NCI-H1105 (cell line): ENCODE results near the gene CD47.

ENCODE experiments used
- DNase-seq: peaks from one replicate; lab custom pipeline; 2025; lab: John Stamatoyannopoulos, UW

The CD47 gene

DNA sequence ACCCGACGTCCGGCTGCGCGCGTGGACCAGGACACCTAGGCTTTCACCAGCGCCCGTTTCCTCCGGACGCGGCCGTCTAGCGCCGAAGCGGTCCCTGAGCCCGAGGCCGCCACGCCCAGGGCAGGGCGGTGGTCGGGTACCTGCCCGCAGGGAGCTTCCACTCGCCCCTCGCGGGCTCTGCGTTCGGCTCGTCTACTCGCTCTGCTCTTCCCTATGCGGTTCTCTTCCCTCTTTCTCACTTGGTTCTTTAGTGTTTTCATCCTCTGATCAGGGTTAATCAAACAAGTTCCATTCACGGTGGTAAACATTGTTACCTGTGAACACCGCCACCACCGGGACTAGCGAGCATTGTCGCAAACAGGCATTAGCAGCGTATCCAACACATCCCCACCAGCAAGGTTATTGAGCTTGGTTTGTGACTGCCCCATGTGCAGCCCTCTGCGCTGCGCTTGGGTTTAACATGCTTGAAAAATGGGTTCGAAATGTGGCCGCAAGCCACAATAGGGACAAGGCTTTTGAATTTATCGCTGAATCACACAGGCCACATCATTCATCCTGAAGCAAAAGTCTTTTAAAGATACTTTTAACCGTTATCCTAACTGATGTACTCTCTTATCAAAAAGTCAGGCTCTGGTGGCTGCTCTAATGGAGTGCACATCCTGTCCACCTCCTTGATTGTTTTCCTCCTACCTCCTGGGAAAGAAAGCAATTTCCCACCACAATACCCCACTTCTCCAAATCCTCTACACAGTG lies 843 bp upstream of the CD47 start:
- DNase-seq, result no peak

DNA sequence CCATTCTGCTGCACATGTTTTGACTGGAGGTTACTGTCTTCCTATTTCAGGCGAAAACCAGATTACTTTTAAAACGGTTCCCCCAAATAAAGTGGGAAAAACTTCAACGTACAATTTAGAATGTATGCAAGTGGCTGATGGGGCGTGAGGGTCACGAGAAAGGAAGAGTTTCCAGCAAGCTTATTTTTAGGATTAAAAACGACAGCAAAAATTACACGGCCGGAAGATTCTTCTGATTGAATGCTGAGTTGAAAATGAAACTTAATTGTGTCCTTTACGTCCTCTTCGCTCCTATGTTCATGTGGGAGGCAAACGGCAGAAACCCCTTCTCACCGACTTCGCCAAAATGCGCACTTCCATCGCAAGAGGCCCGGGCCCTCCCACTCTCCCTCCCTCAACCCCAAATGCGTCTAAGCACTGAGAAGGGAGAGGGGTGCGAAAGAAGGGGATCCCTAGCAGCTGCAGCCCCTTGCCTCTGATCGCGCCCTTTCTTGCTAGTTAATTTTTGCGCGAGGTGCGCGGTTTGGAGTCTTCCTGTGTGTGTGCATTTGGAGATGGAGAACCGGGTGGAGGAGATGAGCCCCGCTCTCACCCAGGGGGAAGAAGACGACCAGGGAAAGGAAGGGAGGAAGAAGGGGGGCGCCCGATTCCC lies 656 bp downstream of the CD47 start:
- peak; percentile 35 for DNase-seq

DNA sequence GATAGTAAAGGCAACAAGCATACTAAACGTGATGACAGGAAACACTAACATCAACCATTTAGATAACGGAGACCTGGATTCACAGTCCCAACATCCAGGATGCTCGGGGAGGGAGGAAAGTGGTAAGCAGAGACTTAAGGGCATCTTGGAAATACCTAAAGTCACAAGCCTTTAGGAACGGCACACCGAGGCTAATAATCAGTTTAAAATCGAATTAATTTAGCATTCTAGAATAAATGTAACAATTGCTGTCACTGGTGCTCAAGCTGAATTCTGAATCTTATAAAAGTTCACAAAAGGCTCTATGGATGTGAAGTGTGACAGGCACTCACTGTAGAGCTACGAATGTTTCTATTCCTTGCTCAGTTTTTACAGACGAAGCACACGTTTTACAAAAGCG lies 1.3 kb downstream of the CD47 start:
- DNase-seq, result no peak

DNA sequence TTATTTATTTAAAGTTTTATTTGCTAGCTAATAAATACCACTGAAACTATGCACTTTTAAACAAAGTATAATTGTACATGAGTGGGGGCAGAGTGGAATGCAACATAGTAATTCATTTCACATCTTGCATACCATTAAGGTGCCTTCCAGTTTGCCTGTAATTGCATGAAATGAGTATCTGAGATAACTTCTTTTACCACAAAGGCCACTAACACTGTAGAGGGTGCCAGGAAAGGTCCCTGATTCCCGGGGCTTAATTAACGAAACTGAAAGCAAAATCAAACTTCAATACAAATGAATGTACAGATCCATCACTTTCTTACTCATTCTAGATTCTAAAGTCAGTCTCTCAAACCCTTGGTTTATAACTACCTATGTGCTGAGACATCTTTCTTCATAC lies 2.1 kb downstream of the CD47 start:
- peak; percentile 21 for DNase-seq

DNA sequence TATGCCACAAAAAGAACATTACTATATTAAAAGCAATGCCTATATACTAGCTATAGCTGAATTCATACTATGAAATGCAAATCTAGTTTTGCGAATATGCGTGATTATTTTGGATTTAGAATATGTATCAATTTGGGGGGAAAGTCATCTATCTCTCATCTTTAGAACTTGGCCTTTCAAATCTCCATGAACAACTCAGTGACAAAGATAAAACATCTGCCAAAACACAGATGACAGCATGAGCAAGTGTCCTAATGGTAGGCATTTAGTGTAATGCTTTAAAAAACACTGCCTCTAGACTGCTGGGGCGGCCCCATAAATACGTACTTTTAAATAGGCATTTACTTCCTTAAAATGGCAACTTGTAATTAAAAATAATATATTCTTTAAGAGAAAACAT lies 2.7 kb downstream of the CD47 start:
- no peak for DNase-seq

DNA sequence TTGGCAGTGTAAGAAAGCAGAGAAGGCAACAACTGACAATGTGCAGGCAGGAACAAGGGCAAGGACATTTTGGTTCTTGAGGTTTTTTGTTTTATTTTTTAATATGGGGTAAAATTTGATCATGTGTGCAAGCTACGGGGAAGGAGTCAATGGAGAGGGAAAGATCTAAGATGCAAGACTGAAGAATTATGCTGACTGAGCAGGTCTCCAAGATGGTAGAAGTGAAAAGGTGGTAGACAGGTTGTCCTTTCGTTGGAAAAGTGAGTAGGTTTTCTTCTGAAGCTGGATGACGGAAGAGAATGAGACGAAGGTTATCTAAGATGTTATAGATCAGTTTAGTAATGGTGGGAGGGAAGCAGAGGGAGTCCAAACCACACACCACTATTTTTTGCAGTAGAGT lies 4.2 kb downstream of the CD47 start:
- DNase-seq, result no peak

DNA sequence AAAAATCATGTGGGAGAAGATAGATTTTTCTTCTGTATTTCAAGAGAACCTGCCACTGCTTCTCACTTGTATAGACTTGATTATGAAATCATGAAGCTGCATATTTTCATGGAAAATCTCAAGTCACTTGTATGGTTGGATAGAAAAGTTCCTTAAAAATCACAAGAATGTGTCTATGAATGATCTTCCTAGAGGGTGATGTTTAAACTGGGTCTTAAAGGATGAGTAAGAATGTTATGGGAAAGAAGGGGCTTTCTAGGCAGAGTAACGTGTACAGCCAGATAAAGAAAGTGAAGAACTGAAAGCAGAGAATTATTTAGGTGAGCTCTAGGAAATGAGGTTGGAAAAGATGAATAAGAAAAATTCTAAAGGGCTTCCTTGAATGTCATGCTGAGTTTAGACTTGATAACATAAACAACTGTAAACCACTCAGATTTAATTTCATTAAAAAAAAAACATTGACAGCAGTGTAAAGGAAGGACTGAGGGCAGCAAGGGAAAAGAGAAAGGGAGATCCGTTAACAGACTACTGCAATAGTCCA lies 5.0 kb downstream of the CD47 start:
- DNase-seq, result no peak

DNA sequence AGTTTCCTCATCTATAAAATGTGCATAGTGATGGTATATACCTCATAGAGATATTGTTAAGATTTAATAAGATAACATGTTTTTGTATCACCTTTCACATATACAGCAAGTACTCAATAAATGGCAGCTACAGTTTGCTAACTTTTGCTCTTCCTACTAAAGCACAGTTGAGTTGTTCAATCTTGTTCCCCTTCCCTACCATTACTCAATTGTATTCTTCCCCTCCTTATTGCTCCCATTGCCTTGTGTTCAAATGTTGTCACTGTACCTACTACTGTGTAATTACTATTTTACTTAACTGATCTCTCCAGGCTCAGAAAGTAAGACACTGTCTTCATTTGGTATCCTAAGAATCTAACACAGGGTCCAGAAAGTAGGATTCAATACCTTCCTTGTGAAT lies 5.5 kb downstream of the CD47 start:
- DNase-seq, result no peak

DNA sequence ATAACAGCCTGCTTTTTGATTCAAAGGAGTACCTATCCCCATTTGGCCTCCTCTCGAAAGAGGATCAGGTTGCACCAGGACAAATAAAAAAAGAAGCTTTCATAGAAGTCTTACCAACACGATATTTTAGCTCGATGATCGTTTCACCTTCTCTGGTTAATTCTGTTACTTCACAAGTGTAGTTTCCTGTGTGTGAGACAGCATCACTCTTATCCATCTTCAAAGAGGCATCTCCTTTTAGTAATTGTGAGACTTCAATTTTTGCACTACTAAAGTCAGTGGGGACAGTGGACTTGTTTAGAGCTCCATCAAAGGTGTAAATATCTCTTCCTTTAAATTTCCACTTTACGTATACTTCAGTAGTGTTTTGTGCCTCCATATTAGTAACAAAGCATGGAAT lies 11.0 kb downstream of the CD47 start:
- DNase-seq, result no peak

DNA sequence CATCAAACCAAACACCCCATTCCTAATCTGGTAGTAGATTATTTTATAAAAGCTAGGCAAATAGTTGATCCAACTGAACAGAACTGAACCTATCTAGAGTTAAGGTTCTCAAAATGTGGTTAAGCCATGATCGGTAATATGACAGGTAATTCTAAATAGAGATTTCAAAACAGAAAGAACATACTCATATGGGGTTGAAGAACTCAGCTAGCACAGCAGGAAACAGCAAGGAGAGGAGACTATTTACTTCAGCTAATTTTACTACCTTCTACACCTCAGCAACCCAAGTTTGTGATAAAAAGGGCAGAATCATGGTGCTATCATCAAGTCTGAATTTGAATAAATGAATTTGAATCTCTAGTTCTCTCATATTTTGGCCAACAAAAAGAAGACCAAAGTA lies 11.8 kb downstream of the CD47 start:
- DNase-seq, result no peak

DNA sequence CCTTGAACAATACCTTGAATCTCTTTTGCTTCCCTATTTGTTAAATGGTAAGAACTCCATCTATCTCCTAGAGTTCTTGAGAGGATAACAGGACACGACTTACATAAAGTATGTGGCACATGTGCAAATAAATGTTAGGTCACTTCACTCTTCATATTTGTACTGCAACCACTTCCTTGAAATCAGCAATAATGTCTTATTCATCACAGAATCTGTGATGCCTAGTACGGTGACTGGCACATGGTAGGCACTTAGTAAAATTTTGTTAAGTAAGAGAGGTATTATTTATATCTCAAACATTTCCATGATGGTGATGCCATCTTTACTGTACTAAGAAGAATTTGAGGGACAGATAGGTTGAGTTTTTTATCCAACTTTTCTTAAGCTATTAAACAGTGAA lies 14.3 kb downstream of the CD47 start:
- no peak for DNase-seq

DNA sequence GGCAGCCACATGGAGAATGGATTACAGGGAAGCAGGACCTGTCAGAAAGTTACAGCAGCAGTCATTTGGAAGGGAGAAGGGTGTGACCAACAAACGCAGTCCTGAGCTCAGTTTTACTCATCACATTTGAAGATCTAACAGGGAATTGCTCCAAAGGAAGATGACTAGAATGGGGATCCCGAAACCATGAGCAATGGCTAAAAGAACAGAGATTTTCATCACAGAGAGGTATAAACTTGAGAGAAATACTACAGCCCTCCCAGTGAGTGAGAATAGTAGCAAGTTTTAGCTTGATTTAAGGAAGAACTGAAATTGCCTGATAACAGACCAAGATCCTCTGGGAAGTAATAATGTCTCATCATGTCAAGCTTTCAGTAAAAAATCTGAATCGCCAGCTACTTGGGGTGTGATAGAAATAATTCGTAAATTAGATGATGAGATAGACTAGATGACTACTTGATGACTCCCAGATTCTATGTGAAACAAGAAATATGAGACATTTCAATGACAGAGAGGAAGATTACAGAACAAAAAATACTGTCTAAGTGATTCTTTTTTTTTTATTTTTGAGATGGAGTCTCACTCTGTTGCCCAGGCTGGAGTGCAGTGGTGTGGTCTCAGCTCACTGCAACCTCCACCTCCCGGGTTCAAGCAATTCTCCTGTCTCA lies 16.9 kb downstream of the CD47 start:
- DNase-seq, result no peak

DNA sequence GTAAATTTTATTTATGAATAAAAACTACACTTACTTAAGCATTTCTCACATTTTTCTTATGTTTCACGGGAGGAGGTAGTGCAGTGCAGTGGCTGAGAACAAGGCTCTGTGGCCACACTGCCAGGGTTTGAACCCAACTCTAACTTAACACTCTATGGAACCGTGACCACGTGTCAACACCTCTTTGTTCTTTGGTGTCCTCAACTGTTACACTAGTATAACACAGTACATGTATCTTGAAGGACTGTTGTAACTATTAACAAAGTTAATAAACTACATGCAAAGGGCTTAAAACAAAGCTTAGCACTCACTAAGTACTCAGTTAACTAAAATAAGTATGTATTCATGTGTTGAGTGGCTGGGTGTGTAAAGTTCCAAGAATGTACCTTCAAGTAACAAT lies 19.5 kb downstream of the CD47 start:
- DNase-seq, result no peak

DNA sequence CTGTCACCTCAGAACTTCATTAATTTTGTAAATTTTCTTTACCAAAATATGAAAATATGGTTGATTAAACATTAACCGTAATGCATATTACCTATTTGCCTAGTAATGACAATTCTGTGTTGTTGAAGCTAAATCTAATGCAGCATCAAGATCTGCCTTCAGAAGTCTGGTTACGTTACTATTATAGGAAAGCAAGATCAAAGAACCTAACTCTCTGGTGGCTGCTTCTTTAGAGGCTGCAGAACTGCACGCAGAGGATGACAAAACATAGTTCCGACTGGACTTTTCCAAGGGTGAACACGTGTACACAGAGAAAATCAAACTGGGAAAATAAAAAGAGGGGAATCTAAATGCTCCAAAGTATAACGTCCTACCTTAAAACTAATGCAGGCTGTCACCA lies 20.5 kb downstream of the CD47 start:
- no peak for DNase-seq

DNA sequence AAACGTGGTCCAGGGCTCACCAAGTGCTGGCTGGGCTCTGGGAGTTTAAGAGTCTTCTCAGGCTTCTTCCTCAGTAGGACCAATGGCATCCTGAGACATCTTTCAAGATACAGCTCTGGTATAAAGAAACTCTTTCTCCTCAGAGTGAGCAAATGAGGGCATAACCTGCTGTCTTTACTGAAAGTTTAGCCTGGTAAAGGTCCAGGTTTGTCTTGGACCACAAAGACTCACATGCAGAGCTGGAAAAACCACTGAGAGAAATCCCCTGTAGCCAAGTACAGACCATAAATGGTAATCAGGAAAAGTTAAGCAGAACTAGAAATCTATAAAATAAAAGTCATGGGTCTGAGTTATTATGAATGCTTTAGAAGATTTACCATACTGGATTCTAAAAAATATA lies 23.1 kb downstream of the CD47 start:
- DNase-seq, result no peak

DNA sequence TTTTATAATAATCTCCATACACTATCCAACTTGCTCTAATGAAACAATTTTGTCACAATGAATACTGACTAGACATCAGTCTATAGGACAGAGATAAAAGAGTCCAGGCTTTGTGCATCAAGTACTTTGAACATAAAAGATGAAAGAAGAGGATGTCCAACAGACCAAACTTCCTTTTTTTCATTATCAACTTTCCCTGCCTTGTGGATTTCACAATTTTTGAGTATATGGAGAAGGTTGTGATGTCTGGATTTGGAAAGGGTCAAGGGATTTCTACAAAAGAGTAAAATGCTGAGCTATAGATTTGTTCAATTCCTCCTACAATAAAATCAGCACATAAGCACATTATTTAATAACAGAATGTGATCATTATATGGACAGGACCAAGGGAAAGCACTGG lies 25.7 kb downstream of the CD47 start:
- DNase-seq, result no peak

DNA sequence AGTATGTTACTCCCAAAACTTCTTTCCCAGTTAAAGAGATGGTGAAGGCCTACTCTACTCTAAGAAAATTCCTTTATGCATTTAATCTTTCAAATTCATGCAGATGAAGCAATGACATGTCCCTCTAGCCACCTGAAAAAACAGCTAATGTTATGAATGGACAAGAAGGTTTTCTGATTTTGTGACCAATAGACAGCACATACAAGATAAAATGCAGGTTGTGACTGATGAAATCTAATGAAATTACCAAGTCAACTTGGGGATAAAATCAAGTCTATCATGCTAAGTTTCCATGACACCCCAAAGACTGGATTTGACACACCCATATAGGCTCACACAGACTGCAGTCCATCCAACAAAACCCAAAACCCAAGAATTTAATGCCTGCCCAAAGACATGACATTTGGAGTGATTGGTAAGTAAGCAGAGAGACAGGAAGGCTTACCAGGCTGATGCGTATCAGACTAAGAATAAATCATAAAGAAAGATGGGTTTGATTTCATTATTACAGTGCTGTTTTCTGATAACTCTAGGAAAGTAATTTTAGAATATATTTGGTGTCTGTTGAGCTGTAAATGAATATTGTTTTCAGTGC lies 26.4 kb downstream of the CD47 start:
- DNase-seq, result no peak

DNA sequence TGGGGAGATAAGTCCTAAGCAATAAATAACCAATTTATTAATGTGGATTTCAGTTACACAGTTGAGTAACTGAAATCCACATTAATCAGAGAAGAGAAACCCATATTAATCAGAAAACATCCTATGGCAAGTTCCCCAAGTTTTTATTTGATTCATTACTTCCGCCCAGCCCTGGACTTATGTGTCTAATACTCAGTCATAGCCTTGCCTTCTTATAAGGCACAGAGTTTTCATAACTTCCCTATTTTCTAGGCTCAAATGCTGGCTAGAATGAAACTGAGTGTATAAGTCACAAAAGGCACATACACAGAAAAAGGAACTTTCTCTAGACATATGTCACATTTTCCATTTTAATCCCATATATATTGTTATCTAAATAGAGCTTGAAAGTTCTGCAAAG lies 28.8 kb downstream of the CD47 start:
- no peak for DNase-seq

DNA sequence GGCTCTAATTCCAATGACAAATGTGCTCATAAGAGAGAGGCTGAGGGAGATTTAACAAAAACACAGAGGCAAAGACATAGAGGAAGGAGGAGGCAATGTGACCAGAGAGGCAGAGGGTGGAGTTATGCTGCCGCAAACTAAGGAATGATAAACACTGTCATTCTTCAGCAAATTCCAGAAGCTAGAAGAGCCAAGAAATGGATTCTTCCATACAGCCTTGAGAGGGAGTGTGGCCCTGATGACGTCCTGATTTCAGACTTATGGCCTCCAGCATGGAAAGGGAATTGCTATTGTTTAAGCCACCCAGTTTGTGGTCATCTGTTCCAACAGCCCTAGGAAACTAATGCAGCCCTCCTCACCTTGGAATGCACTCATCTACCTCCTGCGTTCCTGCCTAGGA lies 30.5 kb downstream of the CD47 start:
- no peak for DNase-seq

DNA sequence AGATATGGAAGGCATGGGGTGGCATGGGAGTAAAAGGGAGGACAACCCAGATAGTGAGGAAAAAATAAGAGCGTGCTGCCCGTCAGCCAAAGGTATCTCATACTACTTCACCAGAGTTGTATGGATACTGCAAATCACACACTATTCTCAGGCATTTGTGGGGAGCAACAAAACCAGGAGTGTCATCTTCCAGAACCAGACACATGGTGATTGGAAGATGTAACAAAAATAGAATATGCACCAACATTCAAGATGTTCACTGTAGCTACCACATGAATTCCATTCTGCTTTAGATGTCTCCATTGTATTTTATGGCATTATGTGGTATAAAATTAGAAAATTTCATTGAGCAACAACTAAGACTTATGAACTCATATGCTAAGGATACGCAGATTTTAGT lies 34.9 kb downstream of the CD47 start:
- DNase-seq, result no peak

DNA sequence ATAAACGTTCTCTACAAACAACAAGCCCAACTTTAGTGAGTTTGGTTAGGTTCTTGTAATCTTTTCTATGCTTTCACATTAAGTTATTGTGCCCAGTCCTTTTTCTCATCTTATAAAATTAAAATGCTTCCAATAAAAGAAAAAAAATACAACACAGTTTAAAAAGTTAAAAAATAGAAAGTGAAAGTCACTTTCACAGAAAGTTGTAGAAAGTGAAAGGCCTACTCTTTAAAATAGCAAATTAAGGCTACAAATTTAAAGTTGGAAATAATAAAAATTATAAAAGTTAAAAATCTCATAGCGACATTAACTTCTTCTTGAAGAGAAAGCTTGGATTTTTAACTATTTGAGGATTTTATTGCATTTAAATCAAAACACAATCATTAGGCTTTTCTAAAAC lies 35.9 kb downstream of the CD47 start:
- no peak for DNase-seq

DNA sequence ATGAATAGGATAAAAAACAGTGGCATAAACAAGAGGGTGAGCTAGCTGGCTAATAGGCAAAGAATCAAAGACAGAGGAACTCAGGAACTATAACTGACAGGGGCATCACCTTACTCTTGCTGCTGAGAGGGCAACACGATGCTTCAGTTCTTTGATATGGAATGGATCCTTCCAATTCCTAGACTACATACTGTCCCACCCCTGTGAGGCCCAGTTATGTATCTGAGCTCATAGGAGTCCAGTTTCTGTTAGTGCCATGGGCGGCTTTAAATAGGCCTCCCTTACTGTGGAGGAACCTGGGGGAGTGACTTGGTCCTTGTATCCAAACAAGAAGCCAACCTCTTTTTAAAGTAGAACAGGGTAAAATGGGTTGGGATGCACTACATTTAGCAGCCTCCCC lies 37.3 kb downstream of the CD47 start:
- DNase-seq, result no peak

DNA sequence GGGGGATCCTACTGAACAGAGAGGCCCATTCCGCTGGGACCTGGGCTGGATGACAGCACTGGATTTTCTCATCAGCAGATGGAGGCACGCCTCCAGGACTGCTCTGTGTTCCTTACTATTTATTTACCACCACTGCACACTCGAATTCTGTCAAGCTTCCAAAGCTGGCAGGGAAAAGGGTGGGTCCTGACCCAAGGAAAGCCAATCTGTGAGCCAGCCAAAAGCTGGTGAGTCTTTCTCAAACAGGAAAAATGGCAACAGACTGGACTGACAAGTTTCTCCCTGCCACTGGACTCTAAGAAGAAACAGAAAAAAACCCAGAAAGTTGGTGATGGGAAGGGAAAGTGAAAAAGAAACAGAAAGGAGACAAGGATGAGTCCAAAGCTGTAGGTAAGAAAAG lies 37.8 kb downstream of the CD47 start:
- no peak for DNase-seq
